ENCODE results near the gene ADPRHL1.
"Not testable (repeated sequence)": the region's sequence is repeated elsewhere in the genome, so short reads cannot be mapped to it uniquely, and the experiment has no call there.

Gene ADPRHL1

GRCh38 chr13:113477724-113478123 is 24.4 kb upstream of the ADPRHL1 start:
- no peak for DNase-seq

- no peak for DNase-seq
Observed at GRCh38 chr13:113476811-113477210, 23.5 kb upstream of the ADPRHL1 start.

- no peak for DNase-seq
Observed at GRCh38 chr13:113475911-113476310, 22.6 kb upstream of the ADPRHL1 start.

- no peak for DNase-seq
Observed at GRCh38 chr13:113475280-113475679, 22.0 kb upstream of the ADPRHL1 start.

GRCh38 chr13:113474179-113474578 is 20.9 kb upstream of the ADPRHL1 start:
- peak; percentile 43 for DNase-seq

GRCh38 chr13:113472355-113473025 is 19.2 kb upstream of the ADPRHL1 start:
- no peak for DNase-seq

- DNase-seq = no peak
Observed at GRCh38 chr13:113471844-113472243, 18.6 kb upstream of the ADPRHL1 start.

GRCh38 chr13:113470635-113471163 is 17.4 kb upstream of the ADPRHL1 start:
- not testable (repeated sequence) for DNase-seq

GRCh38 chr13:113470073-113470472 is 16.8 kb upstream of the ADPRHL1 start:
- no peak for DNase-seq

GRCh38 chr13:113469582-113469981 is 16.3 kb upstream of the ADPRHL1 start:
- DNase-seq = no peak

GRCh38 chr13:113468472-113469201 is 15.3 kb upstream of the ADPRHL1 start:
- DNase-seq = no peak

GRCh38 chr13:113468029-113468428 is 14.7 kb upstream of the ADPRHL1 start:
- DNase-seq = no peak

GRCh38 chr13:113466383-113466782 is 13.1 kb upstream of the ADPRHL1 start:
- no peak for DNase-seq

- no peak for DNase-seq
Observed at GRCh38 chr13:113465300-113465699, 12.0 kb upstream of the ADPRHL1 start.

GRCh38 chr13:113464476-113464875 is 11.2 kb upstream of the ADPRHL1 start:
- no peak for DNase-seq

- no peak for DNase-seq
Observed at GRCh38 chr13:113461022-113461751, 7.9 kb upstream of the ADPRHL1 start.

GRCh38 chr13:113460599-113460998 is 7.3 kb upstream of the ADPRHL1 start:
- no peak for DNase-seq

- no peak for DNase-seq
Observed at GRCh38 chr13:113460064-113460555, 6.8 kb upstream of the ADPRHL1 start.

GRCh38 chr13:113458253-113459065 is 5.2 kb upstream of the ADPRHL1 start:
- DNase-seq = peak; percentile 35

- DNase-seq = no peak
Observed at GRCh38 chr13:113457510-113457909, 4.2 kb upstream of the ADPRHL1 start.

- DNase-seq = no peak
Observed at GRCh38 chr13:113456116-113456702, 2.9 kb upstream of the ADPRHL1 start.

GRCh38 chr13:113455384-113455783 is 2.1 kb upstream of the ADPRHL1 start:
- DNase-seq = no peak

All from fibroblast of upper back skin (primary cell).